Breast epithelium (tissue), 3 donors: ENCODE data around the gene PKMYT1.

Experiments
- CTCF ChIP-seq, 3 donors: fragments of 450-650 bp; IDR thresholded peaks; one replicate each; pipeline ENCODE4 v1.5.1; 2016 to 2017; ENCODE audit warnings: antibody characterized with exemption in 3 of 3, mild to moderate bottlenecking in 3 of 3, moderate library complexity in 3 of 3
- POLR2A ChIP-seq: fragments of 450-650 bp; IDR thresholded peaks from one replicate; pipeline ENCODE4 v1.6.1; 2016; ENCODE audit warnings: antibody characterized with exemption, mild to moderate bottlenecking, moderate library complexity
- POLR2AphosphoS5 ChIP-seq, 3 donors: sonication (generic); formaldehyde crosslinking; IDR thresholded peaks; one replicate each; pipeline ENCODE4 v1.6.1; 2017; ENCODE audit warnings: antibody characterized with exemption in 3 of 3

DNA sequence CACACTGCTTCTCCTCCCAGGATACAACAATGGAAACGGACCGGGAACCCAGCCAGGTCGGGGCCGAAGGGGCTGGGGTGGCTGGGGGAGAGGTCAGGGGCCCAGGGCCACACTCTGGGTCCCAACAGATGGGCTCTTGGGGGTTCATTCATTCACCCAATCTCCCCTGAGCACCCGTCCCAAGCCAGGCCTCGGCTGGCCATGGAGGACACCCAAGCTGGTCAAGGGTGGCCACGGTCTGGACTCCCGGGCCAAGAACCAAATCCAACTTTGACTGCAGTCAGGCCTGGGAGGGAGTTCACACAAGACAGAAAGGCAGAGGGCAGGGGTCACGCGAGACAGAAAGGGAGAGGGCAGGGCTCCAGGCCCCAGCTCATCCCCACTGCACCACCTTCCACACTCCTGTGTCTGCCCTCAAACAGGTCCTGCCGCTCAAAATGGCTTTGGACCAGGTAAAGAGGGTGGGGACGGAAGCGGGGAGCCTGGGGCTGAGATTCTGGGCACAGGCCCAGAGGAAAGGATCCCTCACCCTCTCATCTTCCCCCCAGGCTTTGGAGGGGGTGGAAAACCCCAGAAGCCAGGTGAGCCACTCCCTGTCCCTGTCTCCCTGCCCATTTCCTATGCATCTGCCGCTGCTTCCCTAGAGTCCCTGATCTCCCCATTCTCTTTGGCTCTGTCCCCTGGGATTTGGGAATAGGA, 12.3 kb upstream of the PKMYT1 start:
- TF ChIP-seq CTCF (IDR thresholded peaks at IDR 0.05), result no peak
- TF ChIP-seq POLR2A, result no peak
- no peak for TF ChIP-seq POLR2AphosphoS5 (IDR thresholded peaks at IDR 0.05)
